Liver (tissue), 3 donors: ENCODE results near the gene PXDN.

ENCODE experiments used
- CTCF ChIP-seq: fragments of 150-350 bp; IDR thresholded peaks from 2 replicates; pipeline ENCODE4 v1.5.1; 2017; ENCODE audit warnings: improper control_type of control experiment, low read depth, low read length; ENCODE audit not compliant: missing input control
- FOXA1 ChIP-seq: IDR thresholded peaks from 2 replicates; pipeline ENCODE4 v1.6.1; 2016; ENCODE audit warnings: antibody characterized with exemption
- GABPA ChIP-seq, 2 donors: IDR thresholded peaks in 1 of 2; conservative IDR thresholded peaks in 1 of 2; 2 replicates each; pipeline ENCODE4 v1.6.1; 2016; ENCODE audit warnings: antibody characterized with exemption in 2 of 2, mild to moderate bottlenecking in 1 of 2, moderate library complexity in 1 of 2
- MAX ChIP-seq: IDR thresholded peaks from 2 replicates; pipeline ENCODE4 v1.6.1; 2016; ENCODE audit warnings: antibody characterized with exemption
- RAD21 ChIP-seq, 2 donors: IDR thresholded peaks; 2 replicates each; pipeline ENCODE4 v1.6.1; 2016; ENCODE audit warnings: antibody characterized with exemption in 2 of 2, mild to moderate bottlenecking in 2 of 2
- REST ChIP-seq: IDR thresholded peaks from 2 replicates; pipeline ENCODE4 v1.6.1; 2016; ENCODE audit warnings: antibody characterized with exemption, mild to moderate bottlenecking
- TAF1 ChIP-seq: conservative IDR thresholded peaks from 2 replicates; pipeline ENCODE4 v1.6.1; 2016; ENCODE audit warnings: antibody characterized with exemption, mild to moderate bottlenecking
- YY1 ChIP-seq: IDR thresholded peaks from 2 replicates; pipeline ENCODE4 v1.6.1; 2016; ENCODE audit warnings: antibody characterized with exemption, mild to moderate bottlenecking
- donor health status: healthy.
- donor health status: healthy.

GRCh38 chr2:1780693-1781092, 36.4 kb upstream of the PXDN start:
- TF ChIP-seq CTCF (no peak), RAD21 (IDR thresholded peaks at IDR 0.05) (no peak), YY1 (no peak), MAX (no peak), FOXA1 (no peak), TAF1 (no peak), GABPA (IDR thresholded peaks at IDR 0.05 in 1 of 2, conservative IDR thresholded peaks at IDR 0.05 in 1 of 2) (no peak), REST (no peak)
